Fibroblast of peridontal ligament (primary cell): ENCODE measurements around the gene TRIP12.
"Not testable (repeated sequence)": the region's sequence is repeated elsewhere in the genome, so short reads cannot be mapped to it uniquely, and the experiment has no call there.

Experiments used
- DNase-seq: peaks from one replicate; pipeline ENCODE4 v3.0.0-alpha.2; 2010; ENCODE audit errors: extremely low read depth

TRIP12 gene

GRCh38 chr2:229874647-229875046, 47.2 kb downstream of the TRIP12 start:
- DNase-seq: no peak

- no peak for DNase-seq
Measured at GRCh38 chr2:229873123-229873581, 48.7 kb downstream of the TRIP12 start.

GRCh38 chr2:229870903-229871656, 50.7 kb downstream of the TRIP12 start:
- DNase-seq: no peak

GRCh38 chr2:229869226-229869625, 52.6 kb downstream of the TRIP12 start:
- no peak for DNase-seq

- DNase-seq: no peak
Measured at GRCh38 chr2:229868794-229869193, 53.0 kb downstream of the TRIP12 start.

GRCh38 chr2:229865033-229865432, 56.8 kb downstream of the TRIP12 start:
- no peak for DNase-seq

- peak; percentile 54 for DNase-seq
Measured at GRCh38 chr2:229861431-229861830, 60.4 kb downstream of the TRIP12 start.

GRCh38 chr2:229860334-229860733, 61.5 kb downstream of the TRIP12 start:
- no peak for DNase-seq

GRCh38 chr2:229858351-229858750, 63.5 kb downstream of the TRIP12 start:
- DNase-seq: no peak

GRCh38 chr2:229857634-229858033, 64.2 kb downstream of the TRIP12 start:
- DNase-seq: peak; percentile 37

GRCh38 chr2:229856413-229856812, 65.4 kb downstream of the TRIP12 start:
- DNase-seq: no peak

GRCh38 chr2:229855116-229855515, 66.7 kb downstream of the TRIP12 start:
- no peak for DNase-seq

- peak; percentile 27 for DNase-seq
Measured at GRCh38 chr2:229852565-229852964, 69.2 kb downstream of the TRIP12 start.

GRCh38 chr2:229851870-229852269, 69.9 kb downstream of the TRIP12 start:
- DNase-seq: no peak

- not testable (repeated sequence) for DNase-seq
Measured at GRCh38 chr2:229850355-229851275, 71.2 kb downstream of the TRIP12 start.

- DNase-seq: no peak
Measured at GRCh38 chr2:229849073-229849472, 72.7 kb downstream of the TRIP12 start.

- DNase-seq: no peak
Measured at GRCh38 chr2:229843613-229844012, 78.2 kb downstream of the TRIP12 start.

GRCh38 chr2:229838729-229839128, 83.1 kb downstream of the TRIP12 start:
- no peak for DNase-seq

- DNase-seq: no peak
Measured at GRCh38 chr2:229836847-229837246, 85.0 kb downstream of the TRIP12 start.

- DNase-seq: peak; percentile 66
Measured at GRCh38 chr2:229835596-229836283, 86.1 kb downstream of the TRIP12 start.

GRCh38 chr2:229834368-229834767, 87.4 kb downstream of the TRIP12 start:
- not testable (repeated sequence) for DNase-seq

- no peak for DNase-seq
Measured at GRCh38 chr2:229832510-229832898, 89.3 kb downstream of the TRIP12 start.
